IPS-18c (cell line): ENCODE data around the gene UBE2U.
"Not testable (repeated sequence)": the region's sequence is repeated elsewhere in the genome, so short reads cannot be mapped to it uniquely, and the experiment has no call there.

Experiments
- H3K4me3 ChIP-seq: 2 replicates; pipeline ENCODE4 v1.7.0; 2013; ENCODE audit warnings: low read depth, mild to moderate bottlenecking, low read length, moderate library complexity; ENCODE audit not compliant: insufficient read depth
- H3K9me3 ChIP-seq: one replicate; pipeline ENCODE4 v1.6.1; 2013; ENCODE audit warnings: mild to moderate bottlenecking, low read length, moderate library complexity; ENCODE audit not compliant: control insufficient read depth, insufficient read depth

The UBE2U gene

GRCh38 chr1:64184003-64184440, 19.4 kb upstream of the UBE2U start:
- no peak overlapping the region for H3K4me3 ChIP-seq
- no peaks in the 10 kb centered on the region for H3K9me3 ChIP-seq

GRCh38 chr1:64186138-64186897, 17.1 kb upstream of the UBE2U start:
- Histone ChIP-seq H3K4me3 (no peak overlapping the region), H3K9me3 (no peaks in the 10 kb centered on the region)

GRCh38 chr1:64186898-64187280, 16.5 kb upstream of the UBE2U start:
- Histone ChIP-seq H3K4me3 (no peak overlapping the region), H3K9me3 (no peaks in the 10 kb centered on the region)

- Histone ChIP-seq H3K9me3 (no peaks in the 10 kb centered on the region), H3K4me3 (no peak overlapping the region)
Measured at GRCh38 chr1:64187646-64188045, 15.8 kb upstream of the UBE2U start.

- no peaks in the 10 kb centered on the region for H3K9me3 ChIP-seq
Measured at GRCh38 chr1:64192290-64192689, 11.1 kb upstream of the UBE2U start.

GRCh38 chr1:64194168-64195080, 9.0 kb upstream of the UBE2U start:
- Histone ChIP-seq H3K9me3 (no peaks in the 10 kb centered on the region), H3K4me3 (no peak overlapping the region)

More at GRCh38 chr1:64192290-64192689, 11.1 kb upstream of the UBE2U start:
- H3K4me3 ChIP-seq: no peak overlapping the region

GRCh38 chr1:64195081-64195395, 8.4 kb upstream of the UBE2U start:
- Histone ChIP-seq H3K9me3 (no peaks in the 10 kb centered on the region), H3K4me3 (no peak overlapping the region)

- H3K9me3 ChIP-seq: no peaks in the 10 kb centered on the region
- H3K4me3 ChIP-seq: no peak overlapping the region
Measured at GRCh38 chr1:64196074-64196870, 7.2 kb upstream of the UBE2U start.

GRCh38 chr1:64197076-64197475, 6.3 kb upstream of the UBE2U start:
- Histone ChIP-seq H3K9me3 (no peaks in the 10 kb centered on the region), H3K4me3 (no peak overlapping the region)

- H3K9me3 ChIP-seq: no peaks in the 10 kb centered on the region
Measured at GRCh38 chr1:64199154-64199553, 4.3 kb upstream of the UBE2U start.

GRCh38 chr1:64200064-64200463, 3.4 kb upstream of the UBE2U start:
- Histone ChIP-seq H3K9me3 (no peaks in the 10 kb centered on the region), H3K4me3 (no peak overlapping the region)

More at GRCh38 chr1:64199154-64199553, 4.3 kb upstream of the UBE2U start:
- no peak overlapping the region for H3K4me3 ChIP-seq

- Histone ChIP-seq H3K4me3 (no peak overlapping the region), H3K9me3 (no peaks in the 10 kb centered on the region)
Measured at GRCh38 chr1:64209221-64209620, 5.8 kb downstream of the UBE2U start.

GRCh38 chr1:64212031-64212430, 8.6 kb downstream of the UBE2U start:
- Histone ChIP-seq H3K4me3 (no peak overlapping the region), H3K9me3 (no peaks in the 10 kb centered on the region)

GRCh38 chr1:64215576-64215975, 12.2 kb downstream of the UBE2U start:
- H3K4me3 ChIP-seq: no peak overlapping the region

GRCh38 chr1:64220241-64220640, 16.8 kb downstream of the UBE2U start:
- Histone ChIP-seq H3K9me3 (no peaks in the 10 kb centered on the region), H3K4me3 (no peak overlapping the region)

More at GRCh38 chr1:64215576-64215975, 12.2 kb downstream of the UBE2U start:
- H3K9me3 ChIP-seq: no peaks in the 10 kb centered on the region

- Histone ChIP-seq H3K9me3 (no peaks in the 10 kb centered on the region), H3K4me3 (no peak overlapping the region)
Measured at GRCh38 chr1:64223329-64224151, 20.1 kb downstream of the UBE2U start.

- not testable (repeated sequence) for H3K4me3 ChIP-seq
Measured at GRCh38 chr1:64224236-64224635, 20.8 kb downstream of the UBE2U start.

More at GRCh38 chr1:64224236-64224635, 20.8 kb downstream of the UBE2U start:
- not testable (repeated sequence) for H3K9me3 ChIP-seq
